ENCODE data around the gene CFAP410.

The CFAP410 gene

DNA sequence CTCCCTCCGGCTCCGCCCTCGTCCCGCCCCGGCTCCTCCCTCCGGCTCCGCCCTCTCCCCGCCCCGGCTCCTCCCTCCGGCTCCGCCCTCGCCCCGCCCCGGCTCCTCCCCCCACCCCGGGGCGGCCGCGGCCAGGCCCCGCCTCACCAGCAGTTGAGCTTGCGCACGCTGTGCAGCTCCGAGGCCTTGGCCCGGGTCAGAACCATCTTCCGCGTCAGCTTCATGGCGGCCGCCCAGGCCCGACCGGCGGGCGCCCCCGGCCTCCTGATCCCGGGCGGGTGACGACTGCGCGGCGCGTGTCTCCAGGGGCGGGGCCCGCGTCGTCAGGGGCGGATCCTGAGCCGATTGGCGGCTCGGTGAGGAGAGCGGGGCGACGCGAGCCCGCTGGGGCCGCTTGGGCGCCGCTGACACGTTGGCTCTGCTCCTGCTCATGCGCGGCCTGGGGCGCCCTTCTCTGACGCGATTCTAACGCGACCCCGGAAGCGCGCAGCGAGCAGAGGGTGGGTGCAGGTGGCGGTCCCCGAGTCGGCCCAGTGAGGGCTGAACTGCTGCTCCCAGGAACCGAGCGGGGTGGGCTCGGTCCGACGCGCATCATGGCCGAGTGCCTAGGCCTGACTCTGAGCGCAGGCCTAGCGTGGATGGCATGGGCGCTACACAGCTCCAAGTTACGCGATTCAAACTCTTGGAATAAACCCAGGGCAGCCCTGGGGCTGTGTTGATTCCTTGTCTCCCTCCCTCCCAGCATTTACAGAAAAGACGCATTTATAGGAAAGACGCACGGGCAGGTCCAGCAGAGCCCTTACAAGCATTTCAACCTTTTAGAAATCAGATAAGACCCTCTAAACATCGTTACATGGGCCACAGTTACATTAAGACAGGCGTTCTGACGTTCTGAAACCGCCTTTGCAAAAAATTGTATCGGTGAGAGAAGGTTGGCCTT lies at the start of gene CFAP410:
Gene CFAP410, minus strand, starts transcription at position 420 of the 940 bp plus-strand sequence. Its CDS starts 196 bp downstream, at position 224.
- DNase-seq = peak; percentile 94

DNA sequence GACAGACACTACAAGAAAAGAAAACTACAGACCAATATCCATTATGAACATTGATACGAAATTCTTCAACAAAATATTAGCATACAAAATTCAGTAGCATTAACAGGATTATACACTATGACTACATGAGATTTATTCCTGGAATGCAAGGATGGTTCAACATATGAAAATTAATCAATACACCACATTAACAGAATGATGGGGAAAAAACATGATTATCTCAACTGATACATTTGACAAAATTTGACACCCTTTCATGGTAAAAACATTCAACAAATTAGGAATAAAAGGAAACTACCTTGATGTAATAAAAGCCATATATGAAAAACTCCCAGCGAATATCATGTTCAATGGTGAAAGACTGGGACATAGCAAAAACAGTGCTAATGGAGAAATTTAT lies 45.8 kb upstream of the CFAP410 start:
- DNase-seq = no peak

DNA sequence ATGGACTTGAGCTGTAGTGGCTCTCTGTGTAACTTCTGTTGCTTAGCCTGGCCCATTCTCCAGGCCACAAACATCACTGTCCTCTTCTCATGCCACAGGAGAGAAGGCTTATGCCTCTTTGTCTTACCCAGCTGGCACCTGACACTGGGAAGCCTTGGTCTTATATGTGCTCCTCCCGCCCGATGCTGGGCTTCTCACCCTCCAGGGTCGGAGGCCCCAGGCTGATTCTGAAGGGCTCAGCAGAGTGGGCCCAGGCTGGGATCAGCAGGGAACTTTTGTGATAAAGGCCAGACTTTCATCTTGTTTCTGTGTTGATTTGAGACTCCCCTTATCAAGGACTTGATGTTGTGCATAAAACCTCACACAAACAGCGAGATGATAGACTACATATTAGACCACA lies 44.0 kb upstream of the CFAP410 start:
- DNase-seq = no peak

DNA sequence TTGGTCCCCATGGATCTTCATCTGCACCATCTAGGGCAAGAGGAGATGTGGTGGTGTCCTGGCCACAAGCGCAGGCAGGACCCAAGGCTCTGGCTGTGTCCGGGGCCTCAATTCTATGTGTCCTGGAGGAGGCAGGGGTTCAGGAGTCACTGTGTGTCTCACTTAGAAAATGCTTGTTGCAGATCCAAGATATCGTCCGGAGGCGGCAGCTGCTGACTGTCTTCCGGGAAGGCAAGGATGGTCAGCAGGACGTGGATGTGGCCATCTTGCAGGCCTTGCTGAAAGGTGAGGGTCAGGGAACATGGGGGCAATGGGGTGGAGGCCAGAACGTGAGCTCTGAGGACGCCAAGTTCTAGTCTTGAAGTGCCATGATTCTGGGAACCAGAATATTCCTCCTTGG lies 43.3 kb upstream of the CFAP410 start:
- no peak for DNase-seq

DNA sequence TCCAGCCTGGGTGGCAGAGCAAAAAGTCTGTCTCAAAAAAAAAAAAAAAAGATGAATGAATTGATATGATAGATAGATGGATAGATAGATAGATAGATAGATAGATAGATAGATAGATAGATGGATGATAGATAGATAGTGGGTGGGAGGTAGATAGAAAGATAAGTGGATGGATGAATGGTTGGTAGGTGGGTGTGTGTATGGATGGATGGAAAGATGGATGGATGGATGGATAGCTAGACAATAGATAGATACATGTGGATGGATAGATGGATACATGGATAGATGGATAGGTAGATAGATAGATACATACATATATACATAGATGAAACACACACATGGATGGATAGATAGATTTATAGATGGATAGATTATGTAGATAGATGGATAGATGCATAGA lies 42.7 kb upstream of the CFAP410 start:
- no peak for DNase-seq

DNA sequence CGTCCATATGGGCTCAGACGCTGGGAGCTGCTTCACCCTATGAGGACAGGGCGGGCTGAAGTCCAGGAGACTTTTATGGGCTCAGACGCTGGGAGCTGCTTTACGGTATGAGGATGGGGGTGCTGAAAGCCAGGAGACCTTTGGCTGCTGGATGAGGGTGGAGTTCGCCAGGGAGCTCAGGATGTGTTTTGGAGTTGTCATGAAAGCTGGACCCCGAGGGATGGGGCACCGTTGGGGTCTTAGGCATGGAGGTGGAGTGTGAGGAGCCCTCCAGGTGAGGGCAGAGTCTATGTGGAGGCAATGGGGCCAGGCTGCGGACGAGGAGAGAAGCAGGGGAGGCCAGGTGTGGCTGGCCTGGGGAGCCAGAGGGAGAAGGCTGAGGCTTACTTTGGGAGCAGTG lies 41.7 kb upstream of the CFAP410 start:
- no peak for DNase-seq

DNA sequence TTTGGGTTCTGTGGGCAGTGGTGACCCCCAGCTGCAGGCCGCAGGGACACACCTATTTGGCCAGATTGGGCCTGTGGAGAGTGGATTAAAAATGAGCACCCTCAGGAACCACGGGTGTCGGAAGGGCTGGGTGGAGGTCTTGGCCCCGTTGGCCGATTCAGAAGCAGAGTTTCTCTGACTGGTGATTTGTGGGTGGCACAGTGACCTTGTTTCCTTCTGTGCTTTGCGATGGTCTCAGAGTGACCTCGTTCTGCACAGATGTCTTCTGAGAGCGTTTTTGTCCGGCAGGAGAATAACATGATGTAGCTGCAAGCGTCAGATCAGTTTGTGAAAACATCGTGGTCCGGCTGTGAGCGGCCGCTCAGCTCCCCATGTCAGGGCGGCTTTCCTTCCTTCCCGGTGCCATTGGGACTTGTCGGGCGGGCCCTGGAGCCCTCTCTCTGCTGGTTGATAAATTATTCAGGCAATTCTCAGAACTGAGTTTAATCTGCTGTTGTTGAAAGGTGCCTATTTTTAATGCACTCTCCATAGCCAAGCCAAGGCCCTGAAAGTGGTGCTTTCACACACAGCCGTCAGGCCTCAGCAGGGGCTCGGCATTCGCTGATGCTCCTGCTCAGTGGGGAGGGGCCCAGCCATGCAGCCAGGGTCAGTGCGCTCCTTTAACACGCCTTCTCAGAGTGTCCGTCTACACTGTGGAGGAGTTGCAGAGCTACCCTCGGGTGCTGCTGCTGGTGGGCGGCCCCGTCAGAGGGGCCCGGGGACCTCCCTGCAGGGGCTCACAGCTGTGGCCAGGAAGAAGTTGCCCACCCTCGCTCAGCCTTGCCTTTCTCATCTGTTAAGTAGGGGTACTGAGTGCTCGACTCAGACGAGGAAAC lies 41.0 kb upstream of the CFAP410 start:
- DNase-seq = no peak

DNA sequence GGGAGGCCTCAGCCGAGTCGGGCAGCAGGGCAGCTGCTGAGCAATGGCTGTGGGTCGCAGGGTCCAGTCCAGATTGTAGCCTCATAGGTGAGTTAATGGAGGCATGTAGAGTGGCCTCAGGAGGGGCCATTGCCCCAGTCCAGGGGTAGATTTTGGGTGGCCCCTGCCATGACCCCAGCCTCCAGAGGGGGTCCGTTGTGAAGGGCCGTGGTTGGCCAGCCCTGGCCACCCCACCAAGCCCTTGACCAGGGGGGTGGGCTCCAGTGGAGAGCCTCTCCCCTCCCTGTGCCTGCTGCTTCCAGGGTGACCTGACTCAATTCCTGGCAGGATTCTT lies 40.3 kb upstream of the CFAP410 start:
- DNase-seq = no peak

DNA sequence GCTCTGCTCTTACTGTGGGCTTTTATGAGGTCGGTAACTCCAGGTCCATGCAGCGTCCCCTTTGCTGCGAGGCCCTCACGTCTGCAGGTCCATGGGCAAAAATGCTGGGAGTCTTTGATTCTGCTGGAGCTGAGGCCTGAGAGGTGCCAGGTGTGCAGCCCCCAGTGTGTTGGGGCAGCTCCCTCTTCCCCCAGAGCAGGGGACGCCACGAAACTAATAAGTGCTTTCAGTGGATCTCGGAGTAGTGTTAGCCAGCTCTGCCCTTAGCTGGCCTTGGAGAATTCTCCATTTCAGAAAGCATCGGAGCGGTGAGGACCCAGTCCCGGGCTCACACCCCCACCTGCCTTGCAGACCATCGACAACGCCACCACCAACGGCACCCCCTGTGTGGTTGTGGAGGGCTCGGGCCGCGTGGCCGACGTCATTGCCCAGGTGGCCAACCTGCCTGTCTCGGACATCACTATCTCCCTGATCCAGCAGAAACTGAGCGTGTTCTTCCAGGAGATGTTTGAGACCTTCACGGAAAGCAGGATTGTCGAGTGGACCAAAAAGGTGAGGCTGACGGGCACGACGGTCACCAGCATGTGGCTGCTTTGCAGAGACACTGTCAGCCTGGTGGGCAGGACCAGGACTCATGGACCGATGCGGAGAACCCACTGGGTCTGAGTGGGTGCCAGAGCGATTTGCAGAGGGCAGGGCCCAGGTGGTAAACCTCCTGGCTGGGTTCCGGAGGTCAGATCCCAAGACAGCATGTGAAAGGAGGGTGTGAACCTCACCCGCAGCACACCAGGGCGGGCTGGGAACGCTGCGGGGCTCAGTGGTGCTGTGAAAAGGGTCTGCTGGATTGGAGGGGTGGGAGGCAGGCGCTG lies 39.7 kb upstream of the CFAP410 start:
- DNase-seq = no peak

DNA sequence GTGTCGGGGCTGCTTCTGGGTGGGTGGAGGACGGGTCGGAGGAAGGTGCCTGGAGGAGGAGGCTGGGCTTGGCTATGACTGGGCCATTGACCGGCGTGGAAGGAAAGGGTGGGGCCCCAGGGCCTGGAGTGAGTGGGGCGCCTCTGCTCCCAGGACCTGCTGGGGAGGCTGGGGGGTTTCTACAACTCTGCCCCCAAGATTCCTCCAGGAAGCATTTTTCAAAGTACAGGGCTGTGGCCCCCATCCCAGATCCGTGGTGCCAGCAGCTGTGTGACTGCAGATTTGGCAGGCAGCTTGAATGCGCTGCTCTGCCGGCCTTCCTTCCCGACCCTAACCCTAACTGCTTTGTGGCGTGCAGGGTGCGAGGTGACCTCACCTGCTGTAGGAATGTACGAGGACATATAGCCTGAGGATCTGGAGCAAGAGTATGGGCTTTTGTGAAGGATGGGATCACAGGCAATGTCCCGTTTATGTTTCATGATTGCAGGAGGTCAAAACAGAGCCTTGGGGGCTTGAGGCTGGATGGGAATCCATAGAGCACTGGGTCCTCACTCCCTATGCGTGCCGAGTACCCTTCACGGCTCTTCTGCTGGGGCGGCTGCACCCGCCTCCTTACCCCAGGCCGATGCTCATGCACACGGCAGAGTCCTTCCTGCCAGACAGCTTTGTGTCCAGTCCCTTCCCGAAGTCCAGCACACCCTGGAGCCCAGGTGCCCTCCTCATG lies 38.9 kb upstream of the CFAP410 start:
- DNase-seq = no peak

DNA sequence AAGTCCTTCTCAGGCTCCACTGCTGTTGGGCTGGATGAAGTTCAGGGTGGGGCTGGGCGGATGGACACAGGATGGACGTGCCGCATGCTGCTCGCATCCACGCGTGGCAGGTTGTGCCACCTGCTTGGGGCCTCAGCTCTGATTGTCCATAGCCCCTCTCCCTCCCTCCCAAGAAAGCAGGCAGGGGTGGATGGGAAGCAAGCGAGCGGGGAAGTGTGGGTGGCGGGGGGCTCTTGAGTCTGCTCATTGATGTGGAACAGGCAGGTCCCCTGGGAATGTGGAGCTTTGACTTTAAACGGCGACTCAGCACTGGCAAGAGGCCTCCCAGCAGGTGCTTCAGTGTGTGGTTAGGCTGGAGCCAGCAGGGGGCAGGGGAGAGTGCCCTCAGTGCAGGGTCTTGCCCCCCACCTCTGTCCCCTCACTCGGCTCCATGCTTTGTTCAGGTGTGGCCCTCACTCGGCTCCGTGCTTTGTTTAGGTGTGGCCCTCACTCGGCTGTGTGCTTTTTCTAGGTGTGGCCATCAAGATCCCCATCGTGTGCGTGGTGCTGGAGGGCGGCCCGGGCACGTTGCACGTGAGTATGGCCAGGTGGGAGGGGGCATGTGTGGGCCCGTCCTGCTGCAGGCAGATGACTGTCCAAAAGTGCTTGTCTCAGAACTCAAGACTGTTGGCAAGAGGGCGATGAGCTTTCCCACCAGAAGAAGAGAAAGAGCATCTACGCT lies 38.2 kb upstream of the CFAP410 start:
- no peak for DNase-seq

DNA sequence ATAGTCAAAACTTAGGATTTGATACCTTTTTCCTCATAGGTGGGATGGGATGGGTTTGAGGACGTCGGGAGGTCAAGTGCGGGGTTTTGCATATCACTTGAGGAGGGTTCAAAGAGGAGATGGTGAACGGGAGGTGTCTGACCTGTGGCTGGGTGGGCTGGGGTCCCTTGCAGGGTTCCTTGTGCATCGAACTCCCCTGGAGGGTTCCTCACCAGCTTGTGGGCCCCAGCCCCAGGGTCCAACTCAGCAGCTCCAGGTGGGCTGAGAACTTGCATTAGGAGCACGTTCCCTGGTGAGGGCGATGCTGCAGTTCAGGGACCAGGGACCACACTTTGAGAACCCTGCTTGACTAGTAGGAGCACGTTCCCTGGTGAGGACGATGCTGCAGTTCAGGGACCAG lies 37.4 kb upstream of the CFAP410 start:
- DNase-seq = no peak

DNA sequence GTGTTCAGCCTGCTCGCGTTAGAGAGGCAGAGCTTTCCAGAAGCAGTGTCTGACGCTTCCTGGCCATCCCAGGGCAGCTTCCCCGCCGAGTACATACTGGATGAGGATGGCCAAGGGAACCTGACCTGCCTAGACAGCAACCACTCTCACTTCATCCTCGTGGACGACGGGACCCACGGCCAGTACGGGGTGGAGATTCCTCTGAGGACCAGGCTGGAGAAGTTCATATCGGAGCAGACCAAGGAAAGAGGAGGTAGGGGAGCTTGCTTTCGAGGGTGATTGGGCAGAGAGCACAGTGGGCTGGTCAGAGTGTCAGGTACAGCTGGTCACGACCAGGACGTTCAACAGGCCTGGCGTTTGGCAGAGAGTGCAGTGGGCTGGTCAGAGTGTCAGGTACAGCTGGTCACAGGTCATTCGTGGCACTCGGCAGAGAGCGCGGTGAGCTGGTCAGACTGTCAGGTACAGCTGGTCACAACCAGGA lies 36.6 kb upstream of the CFAP410 start:
- no peak for DNase-seq

DNA sequence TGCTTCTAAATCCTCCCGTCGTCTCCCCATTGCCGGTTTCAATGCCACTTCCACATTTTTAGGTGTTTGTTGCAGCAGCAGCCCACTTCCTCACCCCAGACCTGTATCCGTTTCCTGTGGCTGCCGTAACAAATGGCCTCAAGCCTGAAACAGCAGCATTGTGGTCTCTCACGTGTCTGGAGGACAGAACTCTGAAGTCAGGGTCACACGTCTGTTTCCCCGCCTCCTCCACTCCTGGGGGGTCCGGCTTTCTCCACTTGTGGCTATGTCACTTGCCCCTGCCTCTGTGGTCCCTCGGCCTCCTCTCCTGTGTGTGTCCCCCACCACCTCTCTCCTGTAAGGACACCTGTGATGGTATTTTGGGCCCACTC lies 36.1 kb upstream of the CFAP410 start:
- DNase-seq = peak; percentile 49

DNA sequence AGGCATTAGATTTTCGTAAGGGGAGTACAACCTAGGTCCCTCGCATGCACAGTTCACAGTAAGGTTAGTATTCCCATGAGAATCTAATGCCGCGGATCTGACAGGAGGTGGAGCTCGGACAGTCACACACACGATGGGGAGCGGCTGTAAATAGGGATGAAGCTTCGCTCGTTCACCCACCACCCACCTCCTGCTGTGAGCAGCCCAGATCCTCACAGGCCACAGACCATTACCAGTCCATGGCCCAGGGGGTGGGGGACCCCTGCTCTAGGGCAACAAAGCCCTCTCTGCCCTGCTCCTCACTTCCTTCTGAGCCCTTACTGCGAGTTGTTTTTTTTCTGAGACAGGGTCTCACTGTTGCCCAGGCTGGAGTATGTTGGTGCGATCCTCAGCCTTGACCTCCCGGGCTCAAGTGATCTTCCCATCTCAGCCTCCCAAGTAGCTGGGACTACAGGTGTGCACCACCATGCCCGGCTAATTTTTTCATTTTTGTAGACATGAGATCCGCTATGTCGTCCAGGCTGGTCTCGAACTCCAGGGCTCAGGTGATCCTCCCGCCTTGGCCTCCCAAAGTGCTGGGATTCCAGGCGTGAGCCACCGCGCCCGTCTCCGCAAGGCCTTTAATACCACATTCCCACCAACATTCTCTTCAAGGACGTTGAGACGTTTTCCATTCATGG lies 35.6 kb upstream of the CFAP410 start:
- no peak for DNase-seq

DNA sequence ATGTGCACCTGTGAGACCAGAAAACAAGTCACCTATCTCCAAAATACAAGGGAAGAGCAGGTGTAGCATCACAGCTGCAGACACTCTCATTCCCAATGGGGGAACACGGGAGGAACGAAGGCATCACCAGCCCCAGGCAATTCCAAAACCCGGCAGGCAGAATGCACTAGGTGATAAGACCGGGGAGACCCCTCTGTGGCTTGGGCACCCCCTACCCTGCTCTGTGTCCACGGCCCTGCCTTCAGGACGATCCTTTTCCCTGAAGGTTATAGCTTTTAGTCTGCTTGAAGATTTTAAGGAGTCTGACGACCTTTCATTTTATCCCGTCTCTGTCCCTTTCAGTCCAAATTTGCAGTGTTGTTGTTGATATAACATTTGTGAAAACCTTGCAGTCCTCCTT lies 33.4 kb upstream of the CFAP410 start:
- no peak for DNase-seq

DNA sequence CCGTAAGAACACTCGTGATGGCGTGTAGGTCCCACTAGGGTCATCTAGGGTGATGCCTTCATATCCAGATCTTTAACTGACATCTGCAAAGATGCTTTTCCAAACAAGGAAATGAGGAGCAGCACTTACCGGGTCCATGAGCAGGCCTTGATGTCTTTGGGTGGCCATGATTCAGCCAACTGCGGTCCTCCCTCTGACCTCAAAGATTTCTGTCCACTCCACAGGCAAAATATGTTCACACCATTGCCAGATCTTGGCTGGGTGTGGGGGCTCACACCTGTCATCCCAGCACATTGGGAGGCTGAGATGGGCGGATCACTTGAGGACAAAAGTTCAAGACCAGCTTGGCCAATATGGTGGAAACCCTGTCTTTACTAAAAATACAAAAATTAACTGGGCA lies 32.4 kb upstream of the CFAP410 start:
- no peak for DNase-seq

DNA sequence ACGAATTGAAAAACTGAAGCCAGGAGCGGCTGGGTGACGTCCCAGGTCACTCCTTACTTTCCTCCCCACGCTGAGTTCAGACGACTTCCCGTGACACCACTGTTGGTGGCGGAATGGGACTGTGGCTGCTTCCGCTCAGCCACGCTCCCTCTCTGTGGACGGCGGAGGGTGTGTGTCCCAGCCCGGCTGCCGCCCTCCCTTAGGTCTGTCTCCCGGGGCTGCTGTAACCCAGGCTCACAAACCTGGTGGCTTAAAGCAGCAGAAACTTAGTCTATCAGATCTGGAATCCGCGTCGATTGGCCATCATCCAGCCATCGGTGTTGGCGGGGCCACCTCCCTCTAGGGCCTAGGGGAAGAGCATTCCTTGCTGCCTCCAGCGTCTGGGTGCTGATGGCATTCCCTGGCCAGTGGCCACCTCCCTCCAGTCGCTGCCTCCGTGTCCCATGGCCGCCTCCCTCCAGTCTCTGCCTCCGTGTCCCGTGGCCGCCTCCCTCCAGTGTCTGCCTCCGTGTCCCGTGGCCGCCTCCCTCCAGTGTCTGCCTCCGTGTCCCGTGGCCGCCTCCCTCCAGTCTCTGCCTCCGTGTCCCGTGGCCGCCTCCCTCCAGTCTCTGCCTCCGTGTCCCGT lies 31.7 kb upstream of the CFAP410 start:
- no peak for DNase-seq

DNA sequence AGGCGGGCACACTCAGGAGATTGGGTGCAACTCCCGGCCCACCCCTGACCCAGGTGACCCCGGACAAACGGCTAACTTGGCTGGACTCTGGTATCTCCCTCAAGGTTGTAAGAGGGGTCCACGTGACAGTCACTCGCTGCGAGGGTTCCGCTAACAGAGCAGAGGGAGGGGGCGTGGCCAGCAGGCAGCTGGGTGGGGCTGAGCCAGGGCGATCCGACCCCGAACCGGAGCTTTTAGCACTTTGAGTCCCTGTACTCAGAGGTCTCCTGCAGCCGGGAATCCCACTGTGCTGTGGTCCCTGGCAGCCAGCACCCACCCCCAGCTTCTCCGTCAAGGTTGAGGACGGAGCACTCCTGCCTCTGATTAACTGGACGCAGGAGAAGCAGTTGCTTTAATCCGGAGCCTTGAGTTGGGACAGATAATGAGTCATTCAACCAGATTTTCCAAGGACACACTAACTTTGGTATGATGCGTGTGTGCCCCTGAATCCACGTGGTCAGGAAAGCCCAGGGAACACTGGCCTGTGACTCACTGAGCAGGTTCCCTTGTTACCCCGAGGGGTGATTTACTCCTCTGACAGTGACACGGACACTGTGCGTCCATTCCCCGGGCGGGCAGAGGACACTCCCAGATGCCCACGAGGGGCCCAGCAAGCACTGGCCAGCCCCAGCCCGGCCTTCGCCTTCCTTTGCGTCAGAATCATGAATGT lies 31.0 kb upstream of the CFAP410 start:
- no peak for DNase-seq

Measured in KG1 (cell line).